HepG2 (cell line): Measurements from ENCODE around the gene NABP1. TPM values are rescaled to one million over a fixed set of nuclear protein-coding genes. Genes with fewer than 3 reads are reported as not detected.

ENCODE experiments used
- ATAC-seq: fragments of 200-7000 bp; cut with Tn5 transposase; 3 replicates; pipeline ENCODE4 v1.9.1; 2020; ENCODE audit warnings: mild to moderate bottlenecking, moderate library complexity
- BruUV-seq: library from RNA; stranded (reverse); fragments of 400-500 nt; replicated peaks from 2 replicates; lab custom pipeline; 2021; lab: Mats Ljungman, UMichigan
- CTCF ChIA-PET: fragments of 300-600 bp; formaldehyde crosslinking; extraction: SDS; loops from one replicate; lab custom pipeline; 2021; ENCODE audit warnings: low total read pairs, inconsistent platforms, low intra/inter-chr PET ratio; lab: Yijun Ruan, JAX
- POLR2A ChIA-PET: fragments of 350-600 bp; sonication (Branson Sonifier 250); formaldehyde crosslinking; loops from one replicate; lab custom pipeline; 2020; ENCODE audit warnings: antibody characterized with exemption, inconsistent platforms; lab: Yijun Ruan, JAX
- DNase-seq: peaks from one replicate; pipeline ENCODE4 v3.0.0-alpha.2; 2015; ENCODE audit warnings: low spot score
- FAIRE-seq: peaks from 3 replicates; lab custom pipeline; 2011; peaks lifted over from hg19 to GRCh38; lab: Jason Lieb, UNC
- H2AFZ ChIP-seq: one replicate; pipeline ENCODE4 v1.6.1; 2011; ENCODE audit warnings: low read length, inconsistent platforms
- H3K27ac ChIP-seq: fragments of 300-600 bp; 3 replicates; pipeline ENCODE4 v1.8.0; 2011; ENCODE audit warnings: mixed run types, mild to moderate bottlenecking, mixed read lengths, low read length, inconsistent platforms; ENCODE audit not compliant: insufficient read depth; ENCODE audit errors: extremely low read length
- H3K27me3 ChIP-seq, 2 experiments: fragments of 200-600 bp in 1 of 2; 2 replicates in 1 of 2; 3 replicates in 1 of 2; pipeline versions ENCODE4 v1.6.0 to v1.8.0; 2011; ENCODE audit warnings: low read length in 2 of 2, mild to moderate bottlenecking in 2 of 2, moderate library complexity in 2 of 2, inconsistent platforms in 1 of 2; ENCODE audit not compliant: insufficient read depth in 2 of 2, control insufficient read depth in 1 of 2
- H3K36me3 ChIP-seq, 2 experiments: fragments of 200-600 bp in 1 of 2; replicated peaks in 1 of 2; 2 replicates in 1 of 2; 3 replicates in 1 of 2; pipeline versions ENCODE4 v1.5.1 to v1.8.0; 2011; ENCODE audit warnings: low read length in 2 of 2, inconsistent platforms in 1 of 2; ENCODE audit not compliant: insufficient read depth in 2 of 2, control insufficient read depth in 1 of 2
- H3K4me1 ChIP-seq: 2 replicates; pipeline ENCODE4 v1.5.1; 2012; ENCODE audit warnings: low read length, inconsistent platforms; ENCODE audit not compliant: insufficient read depth
- H3K4me2 ChIP-seq: 2 replicates; pipeline ENCODE4 v1.6.0; 2011; ENCODE audit warnings: low read depth, low read length, inconsistent platforms
- H3K4me3 ChIP-seq, 3 experiments: fragments of 200-600 bp in 1 of 3; sonication (generic), shearing (Covaris generic) in 1 of 3; replicated peaks in 1 of 3; 2 replicates each; pipeline ENCODE4 v1.5.1; 2011 to 2016; ENCODE audit warnings: low read length in 3 of 3, inconsistent platforms in 2 of 3, low read depth in 2 of 3, mild to moderate bottlenecking in 2 of 3, control low read depth in 1 of 3, mixed read lengths in 1 of 3; ENCODE audit not compliant: insufficient read depth in 1 of 3
- H3K79me2 ChIP-seq: one replicate; pipeline ENCODE4 v1.6.1; 2011; ENCODE audit warnings: low read length, inconsistent platforms; ENCODE audit not compliant: insufficient read depth
- H3K9ac ChIP-seq: 2 replicates; pipeline ENCODE4 v1.6.0; 2011; ENCODE audit warnings: mild to moderate bottlenecking, low read depth, low read length, inconsistent platforms; ENCODE audit not compliant: insufficient read depth
- H3K9me3 ChIP-seq: 2 replicates; pipeline ENCODE4 v1.5.1; 2012; ENCODE audit warnings: mild to moderate bottlenecking, low read length
- H4K20me1 ChIP-seq: 2 replicates; pipeline ENCODE4 v1.6.0; 2011; ENCODE audit warnings: inconsistent platforms, mild to moderate bottlenecking, low read length, moderate library complexity; ENCODE audit not compliant: insufficient read depth
- ARNTL ChIP-seq: sonication (generic); formaldehyde crosslinking; IDR thresholded peaks from 2 replicates; pipeline ENCODE4 v1.4.0; 2020; ENCODE audit warnings: mild to moderate bottlenecking, missing genetic modification reagents
- CENPX ChIP-seq: sonication (generic); formaldehyde crosslinking; IDR thresholded peaks from 2 replicates; pipeline ENCODE4 v1.9.0; 2021; ENCODE audit warnings: mild to moderate bottlenecking, missing genetic modification reagents, moderate library complexity
- CREM ChIP-seq, 2 experiments: sonication (generic) in 1 of 2; formaldehyde crosslinking in 1 of 2; IDR thresholded peaks; 2 replicates each; pipeline versions ENCODE4 v1.4.0 to v1.6.1; 2016 to 2020; ENCODE audit warnings: antibody characterized with exemption in 1 of 2, mild to moderate bottlenecking in 1 of 2, missing genetic modification reagents in 1 of 2
- ERF ChIP-seq: IDR thresholded peaks from 2 replicates; pipeline ENCODE4 v1.6.1; 2018; ENCODE audit warnings: missing biosample characterization, missing genetic modification reagents
- GABPA ChIP-seq, 2 experiments: IDR thresholded peaks; 2 replicates each; pipeline ENCODE4 v1.6.1; 2011 to 2016; ENCODE audit warnings: low read depth in 2 of 2, low read length in 1 of 2, missing biosample characterization in 1 of 2, missing genetic modification characterization in 1 of 2
- MED13 ChIP-seq: sonication (generic); formaldehyde crosslinking; IDR thresholded peaks from 2 replicates; pipeline ENCODE4 v1.5.0; 2020; ENCODE audit warnings: missing genetic modification reagents
- NFKB2 ChIP-seq: sonication (generic); formaldehyde crosslinking; IDR thresholded peaks from 2 replicates; pipeline ENCODE4 v1.4.0; 2020; ENCODE audit warnings: missing genetic modification reagents, borderline replicate concordance
- PHB2 ChIP-seq: fragments of 450-650 bp; IDR thresholded peaks from 2 replicates; pipeline ENCODE4 v1.6.1; 2018; ENCODE audit not compliant: partially characterized antibody
- PHF5A ChIP-seq: IDR thresholded peaks from one replicate; pipeline ENCODE4 v1.6.1; 2018; ENCODE audit warnings: low read depth, missing genetic modification reagents; ENCODE audit not compliant: unreplicated experiment
- PLSCR1 ChIP-seq: sonication (generic); formaldehyde crosslinking; IDR thresholded peaks from 2 replicates; pipeline ENCODE4 v1.5.0; 2020; ENCODE audit warnings: missing genetic modification reagents, mild to moderate bottlenecking, borderline replicate concordance
- XRCC5 ChIP-seq: fragments of 200-400 bp; formaldehyde crosslinking; optimal IDR thresholded peaks from 2 replicates; pipeline ENCODE3; 2017; ENCODE audit warnings: mild to moderate bottlenecking, low read length
- ZBTB44 ChIP-seq: sonication (generic); formaldehyde crosslinking; IDR thresholded peaks from 2 replicates; pipeline ENCODE4 v1.4.0; 2020; ENCODE audit warnings: missing genetic modification reagents
- ZFP36 ChIP-seq: fragments of 150-350 bp; IDR thresholded peaks from 2 replicates; pipeline ENCODE4 v1.6.1; 2018; ENCODE audit warnings: borderline replicate concordance, low read length, low read depth; ENCODE audit not compliant: partially characterized antibody
- ZMAT5 ChIP-seq: sonication (generic); formaldehyde crosslinking; IDR thresholded peaks from 2 replicates; pipeline ENCODE4 v1.5.0; 2020; ENCODE audit warnings: mild to moderate bottlenecking, low read depth, missing genetic modification reagents, borderline replicate concordance
- ZNF264 ChIP-seq: sonication (generic); formaldehyde crosslinking; IDR thresholded peaks from 2 replicates; pipeline ENCODE4 v1.4.0; 2020; ENCODE audit warnings: missing genetic modification reagents
- ZNF687 ChIP-seq: sonication (generic); formaldehyde crosslinking; IDR thresholded peaks from 2 replicates; pipeline ENCODE4 v1.5.1; 2020; ENCODE audit warnings: mild to moderate bottlenecking, missing genetic modification reagents, moderate library complexity
- ZNF691 ChIP-seq: sonication (generic); formaldehyde crosslinking; IDR thresholded peaks from 2 replicates; pipeline ENCODE4 v1.4.0; 2020; ENCODE audit warnings: missing genetic modification reagents, low read depth, mild to moderate bottlenecking, borderline replicate concordance
- ZNF768 ChIP-seq: sonication (generic); formaldehyde crosslinking; IDR thresholded peaks from 2 replicates; pipeline ENCODE4 v1.4.0; 2020; ENCODE audit warnings: missing genetic modification reagents
- WGBS: methylation state at CpG from one replicate; pipeline ENCODE4 v1.1.6; 2017; ENCODE audit warnings: low lambda C conversion rate; 5-methylcytosine and 5-hydroxymethylcytosine counted together
- in situ Hi-C: cut with HindIII; loops from 2 replicates; pipeline ENCODE4 v1.10.0; 2017; ENCODE audit warnings: low pct_unique_long_range_greater_than_20kb; ENCODE audit not compliant: extremely low pct_ligation_motif_present
- intact Hi-C: fragments of 100-400 bp; cut with micrococcal nuclease; formaldehyde crosslinking; loops from one replicate; pipeline ENCODE4 v1.10.0; 2022; ENCODE audit not compliant: unreplicated experiment
- polyA plus RNA-seq, 8 experiments: library from polyadenylated mRNA; depleted of rRNA in 3 of 8; stranded (reverse) in 7 of 8; unstranded in 1 of 8; fragments of >200 nt; fragmentation: Illumina TruSeq in 4 of 8; extraction: Trizol in 4 of 8; gene quantifications; 2 replicates each; pipeline versions ENCODE4 v1.2.1 to v1.2.3, GENCODE V29; 2011 to 2016; ENCODE audit warnings: low read depth in 4 of 8, missing spikeins in 1 of 8, mixed read lengths in 1 of 8; ENCODE audit not compliant: insufficient read depth in 1 of 8
- total RNA-seq, 5 experiments: library from RNA; depleted of rRNA; stranded (reverse); fragments of >200 nt; fragmentation: Illumina TruSeq; extraction: Trizol; gene quantifications; 2 replicates each; pipeline ENCODE4 v1.2.3, GENCODE V29; 2016; ENCODE audit warnings: low read depth in 1 of 5

The NABP1 gene
- total and polyA plus RNA-seq, 2 of the 13 experiments (the other 11 are each of a cell fraction or from before 2014, with no cell fraction given): 14.9 to 19.8 TPM

- DNase-seq: no peak
- no peak overlapping the region for H3K9ac ChIP-seq
- H3K27me3 ChIP-seq: no peaks in the 10 kb centered on the region
- no peak for ATAC-seq
- H2AFZ ChIP-seq: no peak overlapping the region
- H3K36me3 ChIP-seq: no peaks in the 10 kb centered on the region
- no peaks in the 10 kb centered on the region for H3K4me1 ChIP-seq
- H3K4me3 ChIP-seq: no peak overlapping the region
- no peaks in the 10 kb centered on the region for H4K20me1 ChIP-seq
- no peak for FAIRE-seq
- CTCF ChIA-PET: no interaction called here
- BruUV-seq: no TSS peak
- no peaks in the 10 kb centered on the region for H3K79me2 ChIP-seq
- in situ Hi-C loops: no loop called here
- 29% methylated on average over 1 of the region's 1 CpG for WGBS
- no peak overlapping the region for H3K27ac ChIP-seq
- POLR2A ChIA-PET: no interaction called here
- no peak overlapping the region for H3K4me2 ChIP-seq
- intact Hi-C loops: no loop called here
- no peaks in the 10 kb centered on the region for H3K9me3 ChIP-seq
- TF ChIP-seq MED13 (CRISPR knock-in tag) (no peak), ZNF768 (CRISPR knock-in tag) (no peak), NFKB2 (CRISPR knock-in tag) (no peak), ZFP36 (no peak), PHB2 (no peak), PHF5A (CRISPR knock-in tag) (no peak), XRCC5 (no peak), ZNF264 (CRISPR knock-in tag) (no peak), ZNF691 (CRISPR knock-in tag) (no peak), GABPA (IDR thresholded peaks at IDR 0.05; ENCODE audit: low read depth, low read length) (no peak), GABPA (CRISPR knock-in tag; IDR thresholded peaks at IDR 0.05; ENCODE audit: low read depth) (no peak), CREM (IDR thresholded peaks at IDR 0.05) (no peak), CREM (CRISPR knock-in tag; IDR thresholded peaks at IDR 0.05) (no peak), ZMAT5 (CRISPR knock-in tag) (no peak), PLSCR1 (CRISPR knock-in tag) (no peak), ZNF687 (CRISPR knock-in tag) (no peak), ERF (no peak), ARNTL (CRISPR knock-in tag) (no peak), ZBTB44 (CRISPR knock-in tag) (no peak), CENPX (CRISPR knock-in tag) (no peak)
Measured at GRCh38 chr2:191710411-191710900, 32.5 kb downstream of the NABP1 start.
